DMS79 (cell line): ENCODE results near the gene POR.
"Not testable (repeated sequence)": the region's sequence is repeated elsewhere in the genome, so short reads cannot be mapped to it uniquely, and the experiment has no call there.

Experiments
- DNase-seq: peaks from one replicate; lab custom pipeline; 2025; lab: John Stamatoyannopoulos, UW

POR gene

DNA sequence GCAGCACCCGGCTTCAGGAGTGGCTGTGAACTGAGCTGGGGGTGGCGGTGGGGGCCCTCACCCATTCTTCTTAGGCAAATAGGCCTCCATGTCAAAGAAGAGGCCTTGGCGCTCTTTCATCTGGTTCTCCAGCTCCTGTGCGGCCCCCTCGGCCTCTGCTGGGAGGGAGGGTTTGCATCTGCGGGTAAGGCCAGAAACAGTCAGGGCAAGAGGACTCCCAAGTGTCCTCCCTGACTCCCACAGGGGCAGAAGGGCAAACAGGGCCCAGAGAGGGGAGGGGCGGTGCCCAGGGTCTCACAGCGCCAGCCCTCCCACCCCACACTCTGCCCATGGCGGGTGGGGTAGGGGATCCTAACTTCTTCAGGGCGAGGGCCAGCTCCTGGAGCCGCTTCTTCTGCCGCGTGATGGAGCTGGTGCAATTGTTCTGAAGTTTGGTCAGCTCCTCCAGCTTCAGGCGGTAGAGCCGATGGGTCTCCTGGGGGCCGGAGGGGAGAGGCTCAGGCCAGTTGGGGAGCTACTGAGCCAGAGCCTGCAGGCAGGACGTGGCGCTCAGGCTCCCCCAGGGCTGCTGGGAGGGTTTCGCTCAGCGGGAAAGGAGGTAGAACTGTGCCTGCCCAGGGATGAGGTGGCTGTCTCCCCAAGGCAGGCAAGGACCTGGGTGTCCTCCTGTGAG lies 77.3 kb downstream of the POR start:
- DNase-seq = no peak

DNA sequence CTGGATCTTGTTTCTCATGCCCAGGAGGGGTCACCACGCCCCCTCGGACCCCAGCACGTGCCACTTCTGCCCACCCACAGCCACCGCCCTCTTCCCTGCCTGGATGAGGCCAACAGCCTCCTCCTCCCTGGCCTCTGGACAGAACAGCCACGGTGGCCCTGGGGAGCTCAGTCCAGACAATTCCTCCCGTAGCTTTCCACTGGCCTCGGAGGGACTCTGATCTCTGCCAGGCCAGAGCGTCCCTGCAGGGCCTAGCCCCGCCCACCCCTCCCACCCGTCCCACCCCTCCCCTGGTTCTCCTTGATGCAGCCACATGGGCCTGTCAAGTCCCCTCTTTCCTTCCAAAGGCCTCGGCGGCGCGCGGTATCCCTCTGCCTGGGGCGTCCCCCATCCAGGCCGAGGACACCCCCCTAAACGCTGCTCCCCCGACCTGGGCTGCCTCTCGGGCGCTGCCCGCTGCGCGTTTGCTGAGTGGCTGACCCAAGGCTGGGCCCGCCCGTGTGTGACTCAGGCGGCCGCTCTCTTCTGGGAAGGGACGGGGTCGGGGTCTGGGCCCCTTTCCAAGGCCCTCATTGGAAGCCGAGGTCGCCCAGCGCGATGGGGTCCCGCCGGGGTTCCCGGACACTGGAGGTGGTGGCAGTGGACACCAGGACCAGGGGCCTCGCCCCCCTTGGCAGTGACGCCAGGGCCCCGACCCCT lies 78.9 kb downstream of the POR start:
- DNase-seq = no peak

DNA sequence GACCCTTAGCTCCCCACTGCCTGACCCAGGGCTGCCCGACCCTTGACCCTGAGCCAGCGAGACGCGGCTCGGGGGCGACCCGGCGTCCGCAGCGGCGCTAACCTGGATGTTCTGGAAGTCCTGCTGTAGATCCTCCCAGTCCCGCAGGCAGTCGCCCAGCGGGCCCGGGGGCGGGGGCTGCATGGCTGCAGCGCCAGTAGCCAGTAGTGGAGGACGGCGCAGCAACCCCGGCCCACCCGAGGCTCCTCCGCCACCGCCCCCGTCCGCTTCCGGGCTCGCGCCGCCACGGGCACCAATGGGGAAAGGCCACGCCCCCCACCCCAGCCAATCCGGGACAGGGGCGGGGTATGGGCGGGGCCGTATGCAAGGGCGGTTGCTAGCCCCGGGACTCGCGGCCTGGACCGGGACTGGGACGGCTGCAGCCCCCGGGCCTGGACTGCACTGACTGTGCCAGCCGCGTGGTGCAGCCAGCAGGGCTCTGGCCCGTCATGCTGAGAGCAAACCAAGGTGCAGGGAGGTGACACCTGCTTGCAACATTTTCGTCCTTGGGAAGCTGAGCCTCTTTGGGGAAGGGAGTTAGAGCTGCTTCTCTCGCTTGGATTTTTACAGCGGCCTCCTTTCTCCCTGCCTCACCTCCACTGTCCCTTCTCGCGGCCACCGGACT lies 79.6 kb downstream of the POR start, which contains the start of gene TMEM120A:
Gene TMEM120A, minus strand, starts transcription at position 208 of the 664 bp plus-strand sequence. Its CDS starts 25 bp downstream, at position 183.
- DNase-seq = peak; percentile 77

DNA sequence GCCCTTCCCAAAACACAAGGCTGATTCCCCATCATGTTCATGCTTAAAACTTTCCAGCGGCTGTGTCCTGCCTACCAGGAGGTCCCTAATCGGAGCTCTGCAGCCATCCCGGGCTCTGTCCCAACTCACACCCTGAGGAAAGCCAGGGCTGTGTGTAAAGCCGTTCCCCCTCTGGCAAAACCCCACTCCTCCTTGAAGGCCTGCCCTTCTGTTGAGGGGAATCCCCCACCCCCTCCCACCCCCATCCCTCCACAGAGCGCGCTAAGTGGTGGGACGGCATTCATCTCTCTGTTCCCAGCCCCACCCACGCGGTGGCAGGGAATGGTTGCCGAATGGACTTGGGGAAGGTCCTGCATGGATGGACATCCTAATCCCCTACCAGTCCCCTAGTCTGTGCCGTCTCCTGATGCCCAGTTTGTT lies 80.1 kb downstream of the POR start:
- no peak for DNase-seq

DNA sequence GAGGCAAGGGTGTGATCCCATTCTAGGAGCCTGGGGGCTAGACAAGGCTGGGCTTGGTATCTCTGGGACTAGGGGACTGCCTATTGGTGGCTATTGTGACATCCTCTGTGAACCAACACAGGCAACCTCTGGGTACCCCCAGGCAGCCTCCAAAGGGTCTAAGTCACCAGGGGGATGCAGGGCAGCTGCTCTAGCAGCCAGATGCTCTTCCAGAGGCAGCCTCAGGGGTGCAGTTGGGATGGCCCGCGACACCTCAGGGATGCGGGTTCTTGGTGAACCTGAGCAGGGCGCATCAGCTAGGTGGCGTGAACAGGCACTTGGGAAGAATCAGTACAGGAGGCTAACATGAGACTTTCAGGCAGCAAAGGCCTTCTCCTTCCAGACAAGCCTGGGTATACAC lies 81.0 kb downstream of the POR start:
- DNase-seq = no peak

DNA sequence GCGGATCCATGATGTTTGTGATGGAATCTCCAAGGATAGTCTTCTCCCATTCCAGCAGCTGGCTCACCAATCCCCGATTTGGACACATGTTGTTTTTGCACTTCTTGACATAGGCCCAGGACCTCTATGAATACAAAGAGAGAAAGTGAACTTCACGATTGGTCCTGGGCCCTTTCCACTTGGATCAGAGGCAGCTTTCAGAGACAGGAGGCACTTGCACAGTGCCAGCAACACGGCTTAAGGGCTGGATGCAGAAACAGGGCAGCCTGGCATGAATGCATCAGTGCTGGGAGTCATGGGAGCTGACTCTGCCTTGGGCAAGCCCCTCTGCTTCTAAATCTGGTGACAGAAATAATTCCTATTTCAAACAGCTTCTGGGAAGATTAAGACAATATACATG lies 81.5 kb downstream of the POR start:
- DNase-seq = no peak

DNA sequence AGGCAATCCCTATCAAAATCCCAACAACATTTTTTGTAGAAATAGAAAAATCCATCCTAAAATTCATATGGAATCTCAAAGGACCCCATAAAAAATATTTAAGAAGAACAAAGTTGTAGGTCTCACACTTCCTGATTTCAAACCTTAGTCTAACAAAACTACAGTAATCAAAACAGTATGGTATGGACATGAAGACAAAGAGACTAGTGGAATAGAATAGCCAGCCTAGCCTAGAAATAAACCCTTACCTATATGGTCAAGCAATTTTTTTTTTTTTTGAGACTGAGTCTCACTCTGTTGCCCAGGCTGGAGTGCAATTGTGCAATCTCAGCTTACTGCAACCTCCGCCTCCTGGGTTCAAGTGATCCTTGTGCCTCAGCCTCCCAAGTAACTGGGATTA lies 83.1 kb downstream of the POR start:
- no peak for DNase-seq

DNA sequence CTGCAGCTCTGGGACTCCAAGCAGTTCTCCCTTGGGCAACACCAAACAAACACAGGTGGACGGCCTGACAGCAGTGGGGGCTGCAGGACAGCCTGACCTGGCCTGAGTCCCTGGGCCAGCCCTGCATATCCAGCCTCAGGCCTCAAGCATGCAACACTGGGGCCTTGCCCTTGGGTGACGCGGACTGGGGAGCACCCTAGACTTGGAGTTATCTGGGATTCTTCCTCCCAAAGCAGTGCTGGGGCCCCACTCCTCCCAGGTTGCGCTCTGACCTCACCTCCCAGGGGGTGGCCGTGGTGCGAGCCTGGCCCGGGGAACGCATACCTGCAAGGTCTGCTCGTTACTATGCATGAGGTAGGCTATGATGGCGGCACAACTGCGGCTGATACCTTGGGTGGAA lies 85.6 kb downstream of the POR start:
- DNase-seq = no peak

DNA sequence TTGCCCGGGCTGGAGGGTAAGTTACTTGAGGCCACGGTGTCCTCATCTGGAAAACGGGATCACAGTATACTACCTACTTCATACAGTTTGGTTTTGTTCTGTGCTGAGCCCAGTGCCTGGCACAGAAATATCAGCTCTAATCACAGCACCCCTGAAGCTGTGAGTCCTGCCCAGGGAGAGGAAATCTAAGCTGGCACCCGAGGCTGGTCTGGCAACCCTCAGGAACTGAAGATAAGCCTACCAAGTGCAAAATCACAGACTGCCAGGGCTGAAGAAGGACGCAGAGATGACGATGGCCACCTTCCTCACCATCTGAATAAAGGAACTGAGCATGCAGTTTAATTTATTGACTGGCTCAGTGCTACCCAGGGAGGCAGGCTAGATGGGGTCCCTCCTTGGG lies 87.2 kb downstream of the POR start:
- DNase-seq = no peak

DNA sequence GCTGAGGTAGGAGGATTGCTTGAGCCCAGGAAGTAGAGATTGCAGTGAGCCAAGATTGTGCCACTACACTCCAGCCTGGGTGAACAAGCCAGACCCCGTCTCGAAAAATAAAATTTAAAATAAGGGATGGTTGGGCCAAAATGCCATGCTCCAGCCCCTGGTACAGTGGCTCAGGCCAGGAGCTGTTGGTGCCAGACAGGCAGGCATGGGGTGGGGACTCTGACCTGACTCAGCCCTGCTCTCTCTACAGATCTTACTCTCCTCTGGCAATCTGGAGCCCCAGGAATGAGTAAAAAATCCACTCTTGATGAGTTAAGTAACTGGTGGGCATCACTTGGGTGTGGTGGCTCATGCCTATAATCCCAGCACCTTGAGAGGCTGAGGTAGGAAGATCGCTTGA lies 87.9 kb downstream of the POR start:
- no peak for DNase-seq

DNA sequence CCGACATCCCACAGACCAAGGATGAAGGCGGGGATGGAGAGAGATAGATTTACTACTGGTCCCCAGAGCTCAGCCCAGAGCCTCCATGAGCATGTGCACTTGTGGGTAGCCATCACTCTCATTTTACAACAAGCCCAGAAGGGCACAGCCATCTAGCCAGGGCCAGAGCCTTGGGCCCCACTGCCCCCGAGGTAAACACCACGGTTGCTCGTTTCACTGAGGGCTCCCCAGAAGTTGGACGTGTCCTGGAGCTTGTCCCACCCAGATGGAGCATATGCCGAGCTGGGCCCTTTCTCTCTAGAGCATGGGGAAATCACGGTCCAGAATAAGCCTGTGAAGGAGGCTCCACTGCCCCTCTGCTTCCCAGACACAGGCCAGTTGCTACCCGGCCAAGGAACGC lies 88.4 kb downstream of the POR start:
- no peak for DNase-seq

DNA sequence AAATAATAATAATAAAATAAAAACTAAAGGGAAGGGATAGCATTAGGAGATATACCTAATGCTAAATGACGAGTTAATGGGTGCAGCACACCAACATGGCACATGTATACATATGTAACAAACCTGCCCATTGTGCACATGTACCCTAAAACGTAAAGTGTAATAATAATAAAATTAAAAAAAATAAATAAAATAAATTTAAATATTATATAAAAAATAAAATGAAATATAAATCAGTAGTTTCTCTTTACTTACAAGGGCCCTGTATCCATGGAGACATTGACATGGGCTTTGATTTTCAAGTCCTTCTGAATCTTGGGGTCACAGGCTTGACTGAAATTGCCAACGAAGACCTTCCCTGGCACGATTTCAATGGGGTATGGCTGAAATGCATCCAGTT lies 90.0 kb downstream of the POR start:
- not testable (repeated sequence) for DNase-seq

DNA sequence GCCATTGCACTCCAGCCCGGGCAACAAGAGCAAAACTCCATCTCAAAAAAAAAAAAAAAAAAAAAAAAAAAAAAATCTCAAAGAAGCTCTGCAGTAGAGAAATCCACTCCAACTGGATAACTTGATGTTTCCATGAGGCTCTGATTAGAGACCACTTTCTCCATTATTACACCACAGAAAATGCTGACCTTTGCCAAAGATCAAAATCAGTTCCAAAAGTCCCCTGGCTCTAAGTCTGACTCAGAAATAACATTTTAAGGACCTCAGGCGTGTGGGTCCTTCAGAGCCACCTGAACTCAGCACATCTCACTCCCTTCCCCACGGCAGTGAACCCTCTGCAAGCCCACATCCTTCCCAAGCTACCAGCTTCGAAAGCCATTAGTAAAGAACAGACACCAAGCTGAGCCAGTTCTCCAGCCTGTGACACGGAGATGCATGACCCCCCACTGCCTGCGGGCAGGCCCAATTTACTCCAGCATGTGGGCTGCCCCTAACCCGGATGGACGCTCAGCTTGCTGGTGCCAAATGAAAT lies 93.3 kb downstream of the POR start:
- no peak for DNase-seq

DNA sequence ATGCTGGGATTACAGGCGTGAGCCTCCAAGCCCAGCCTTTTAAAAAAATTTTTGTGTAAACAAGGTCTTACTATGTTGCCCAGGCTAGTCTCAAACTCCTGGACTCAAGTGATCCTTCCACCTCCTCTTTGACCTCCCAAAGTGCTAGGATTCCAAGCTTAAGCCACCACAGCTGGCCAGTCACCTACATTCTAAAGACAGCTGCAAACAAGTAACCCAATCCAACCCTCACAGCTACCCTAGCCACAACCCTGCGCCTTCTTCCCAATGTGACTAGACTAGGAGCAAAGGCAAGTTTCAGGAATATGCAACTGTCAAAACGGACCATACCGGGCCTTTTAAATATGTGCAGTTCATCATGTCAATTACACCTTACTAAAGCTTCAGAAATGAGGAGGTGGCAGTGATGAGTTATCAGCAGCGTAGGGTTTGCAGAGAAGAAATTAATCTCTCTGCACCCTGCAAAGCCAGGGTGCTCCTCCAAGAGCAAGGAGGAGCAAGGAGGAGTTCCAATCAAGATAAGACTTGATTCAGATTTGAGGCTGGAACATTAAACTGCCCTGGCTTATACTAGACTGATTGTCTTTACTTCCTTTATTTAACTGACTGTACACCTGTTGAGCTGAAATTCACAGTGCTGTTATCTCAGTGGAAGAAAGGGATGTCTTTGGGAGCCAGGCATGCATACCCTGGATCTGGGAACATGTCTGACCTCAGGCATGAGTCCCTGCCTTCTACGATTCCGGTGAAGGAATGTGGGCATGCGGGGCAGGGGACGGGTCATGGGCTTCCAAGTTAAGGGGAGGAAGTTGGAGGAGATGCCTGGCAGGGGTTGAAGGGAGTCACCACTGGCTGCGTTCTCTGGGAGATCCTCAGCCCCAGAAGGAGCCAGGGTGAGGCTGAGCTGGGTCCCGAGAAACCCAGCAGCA lies 95.0 kb downstream of the POR start:
- DNase-seq = no peak

DNA sequence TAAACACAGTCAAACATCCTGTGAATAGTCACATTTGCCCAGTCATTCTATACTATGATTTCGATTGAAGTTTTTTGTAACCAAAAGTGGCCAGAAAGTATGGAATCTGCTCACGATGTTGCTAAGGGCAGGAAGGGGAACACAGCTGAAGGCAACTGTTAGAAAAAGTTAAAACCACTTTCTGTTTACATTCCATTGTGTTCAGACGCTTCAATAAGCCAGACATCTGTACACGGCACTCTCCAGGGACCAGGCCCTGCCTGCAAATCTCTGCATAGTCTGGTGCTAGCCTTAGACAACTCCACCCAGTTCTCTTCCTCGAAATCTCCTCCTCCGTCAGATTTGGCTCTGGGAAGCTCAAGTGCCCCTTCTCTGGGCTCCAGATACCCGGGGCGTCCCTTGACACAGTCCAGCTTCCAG lies 96.5 kb downstream of the POR start:
- DNase-seq = no peak

DNA sequence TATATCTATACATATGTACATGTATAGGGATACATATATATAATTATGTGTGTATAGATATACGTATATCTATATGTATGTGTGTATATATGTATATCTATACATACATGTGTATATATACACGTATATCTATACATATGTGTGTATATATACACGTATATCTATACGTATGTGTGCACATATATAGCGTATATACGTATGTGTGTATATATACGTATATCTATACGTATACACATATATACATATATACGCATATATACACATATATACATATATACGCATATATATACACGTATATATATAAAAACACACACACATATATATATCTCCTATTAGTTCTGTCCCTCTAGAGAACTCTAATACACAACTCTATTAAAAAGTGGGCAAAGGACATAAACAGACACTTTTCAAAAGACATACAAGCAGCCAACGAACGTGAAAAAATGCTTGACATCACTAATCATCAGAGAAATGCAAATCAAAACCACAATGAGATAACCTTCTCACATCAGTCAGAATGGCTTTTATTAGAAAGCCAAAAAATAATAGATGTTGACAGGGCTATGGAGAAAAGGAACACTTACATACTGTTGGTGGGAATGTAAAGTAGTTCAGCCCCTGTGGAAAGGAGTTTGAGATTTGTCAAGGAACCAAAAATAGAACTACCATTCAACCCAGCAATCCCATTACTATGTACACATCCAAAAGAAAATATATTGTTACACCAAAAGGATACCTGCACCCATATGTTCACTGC lies 101.4 kb downstream of the POR start:
- no peak for DNase-seq

DNA sequence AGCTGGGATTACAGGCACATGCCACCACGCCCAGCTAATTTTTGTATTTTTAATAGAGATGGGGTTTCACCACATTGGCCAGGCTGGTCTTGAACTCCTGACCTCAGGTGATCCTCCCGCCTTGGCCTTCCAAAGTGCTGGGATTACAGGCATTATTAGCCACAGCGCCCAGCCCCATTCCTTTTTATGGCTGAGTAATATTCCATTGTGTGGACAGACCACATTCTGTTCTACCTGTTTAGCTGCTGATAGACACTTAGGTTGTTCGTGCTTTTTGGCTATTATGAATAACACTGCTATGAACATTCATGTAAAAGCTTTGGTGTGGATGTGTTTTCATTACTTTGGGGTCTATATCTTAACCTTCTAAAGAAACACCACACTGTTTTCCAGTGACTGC lies 103.6 kb downstream of the POR start:
- not testable (repeated sequence) for DNase-seq

DNA sequence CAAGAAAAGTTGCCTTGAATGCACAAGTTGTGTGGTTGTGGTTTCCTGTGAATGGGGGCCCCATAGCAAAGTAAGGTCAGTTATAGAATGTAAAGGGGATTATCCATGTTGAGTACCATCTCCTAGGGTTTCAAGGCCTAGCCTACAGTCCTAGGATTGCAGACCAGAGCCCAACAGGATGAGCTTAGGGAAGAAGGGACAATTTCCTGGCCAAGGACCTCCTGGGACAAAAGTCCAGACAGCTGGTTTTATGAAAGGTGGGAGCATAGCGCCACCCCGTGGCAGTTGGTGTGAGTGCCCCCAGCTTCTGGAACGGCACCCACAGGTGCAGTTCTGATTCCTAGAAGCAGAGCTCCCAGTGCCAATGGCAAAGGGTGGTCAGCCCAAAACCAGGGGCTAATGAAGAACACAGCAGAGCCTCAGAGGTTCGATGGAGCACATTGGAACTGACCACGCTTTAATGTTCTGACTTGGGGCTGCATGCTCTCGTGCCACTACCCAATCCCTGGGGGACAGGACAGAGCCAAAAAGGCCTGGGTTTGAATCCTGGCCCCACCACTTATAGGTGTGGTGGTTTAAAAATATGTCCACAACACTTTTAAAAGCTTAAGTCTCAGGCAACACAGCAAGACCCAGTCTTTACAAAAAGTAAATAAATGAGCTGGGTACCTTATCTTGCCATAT lies 105.2 kb downstream of the POR start:
- peak; percentile 2 for DNase-seq

DNA sequence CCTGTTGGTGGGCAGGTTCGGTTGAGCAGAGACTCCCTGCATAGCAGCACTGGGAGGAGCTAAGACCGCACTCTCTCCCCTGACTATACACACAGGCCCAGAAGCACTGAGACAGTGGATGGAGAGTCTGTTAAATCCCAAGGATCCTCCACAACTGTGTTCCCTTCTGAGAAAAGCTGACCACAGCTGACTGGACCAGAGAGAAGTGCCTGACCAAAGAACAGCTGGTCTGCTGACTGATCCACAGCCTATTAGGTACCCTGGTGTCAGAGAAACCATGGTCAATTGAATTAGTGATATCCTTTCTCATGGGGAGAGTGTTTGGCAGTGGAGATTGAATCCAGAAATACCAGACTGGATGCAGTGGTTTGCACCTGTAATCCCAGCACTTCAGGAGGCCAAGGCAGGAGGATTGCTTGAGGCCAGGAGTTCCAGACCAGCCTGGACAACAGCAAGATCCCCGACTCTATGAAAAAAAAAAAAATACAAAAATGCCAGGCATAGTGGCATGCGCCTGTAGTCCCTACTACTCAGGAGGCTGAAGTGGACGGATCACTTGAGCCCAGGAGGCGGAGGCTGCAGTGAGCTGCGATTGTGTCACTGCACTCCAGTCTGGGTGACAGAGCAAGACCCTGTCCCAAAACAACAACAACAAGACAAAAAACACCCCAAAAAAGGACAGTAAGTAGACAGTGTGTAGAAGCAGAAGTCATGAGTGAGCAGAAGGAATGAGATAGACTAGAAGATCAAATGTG lies 107.2 kb downstream of the POR start:
- DNase-seq = no peak

DNA sequence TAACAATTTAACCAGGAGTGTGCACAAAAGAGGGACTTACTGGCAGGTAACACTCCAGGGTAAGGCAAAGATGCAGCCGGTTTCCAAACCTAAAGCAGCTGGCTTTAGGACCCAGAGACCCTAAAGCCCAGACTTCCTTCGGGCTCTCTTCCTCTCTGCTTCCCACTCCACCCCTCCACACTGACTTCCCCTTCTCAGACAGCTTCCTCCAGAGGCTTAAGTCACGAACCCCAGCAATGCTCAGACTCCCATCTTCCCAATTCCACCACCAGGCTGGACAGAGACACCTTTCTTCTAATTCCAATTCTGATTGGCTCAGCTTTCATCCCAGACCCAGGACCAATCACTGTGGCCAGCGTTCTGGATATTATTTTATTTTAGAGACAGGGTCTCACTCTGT lies 108.0 kb downstream of the POR start:
- no peak for DNase-seq
